GM12878 (cell line): Measurements from ENCODE around the gene C12orf56.

Experiments used
- CREM ChIP-seq: IDR thresholded peaks from 2 replicates; pipeline ENCODE4 v1.6.1; 2014; ENCODE audit warnings: antibody characterized with exemption, low read depth
- EGR1 ChIP-seq, 2 experiments: IDR thresholded peaks; 1 replicate in 1 of 2; 2 replicates in 1 of 2; pipeline ENCODE4 v1.6.1; 2011 to 2012; ENCODE audit warnings: low read depth in 2 of 2, low read length in 2 of 2, borderline replicate concordance in 1 of 2, mild to moderate bottlenecking in 1 of 2, moderate library complexity in 1 of 2
- EP300 ChIP-seq, 2 experiments: fragments of 150-350 bp in 1 of 2; IDR thresholded peaks; 2 replicates each; pipeline ENCODE4 v1.6.1; 2011 to 2012; ENCODE audit warnings: low read depth in 2 of 2, low read length in 2 of 2, borderline replicate concordance in 1 of 2, improper control_type of control experiment in 1 of 2, inconsistent platforms in 1 of 2; ENCODE audit not compliant: control insufficient read depth in 1 of 2
- EZH2 ChIP-seq: IDR thresholded peaks from 2 replicates; pipeline ENCODE4 v1.6.1; 2012; ENCODE audit warnings: low read depth, mild to moderate bottlenecking, control low read depth, inconsistent platforms, low read length, borderline replicate concordance; ENCODE audit not compliant: control insufficient read depth
- RAD51 ChIP-seq: fragments of 450-650 bp; IDR thresholded peaks from 2 replicates; pipeline ENCODE4 v1.6.1; 2016; ENCODE audit warnings: moderate library complexity, mild to moderate bottlenecking, inconsistent platforms

DNA sequence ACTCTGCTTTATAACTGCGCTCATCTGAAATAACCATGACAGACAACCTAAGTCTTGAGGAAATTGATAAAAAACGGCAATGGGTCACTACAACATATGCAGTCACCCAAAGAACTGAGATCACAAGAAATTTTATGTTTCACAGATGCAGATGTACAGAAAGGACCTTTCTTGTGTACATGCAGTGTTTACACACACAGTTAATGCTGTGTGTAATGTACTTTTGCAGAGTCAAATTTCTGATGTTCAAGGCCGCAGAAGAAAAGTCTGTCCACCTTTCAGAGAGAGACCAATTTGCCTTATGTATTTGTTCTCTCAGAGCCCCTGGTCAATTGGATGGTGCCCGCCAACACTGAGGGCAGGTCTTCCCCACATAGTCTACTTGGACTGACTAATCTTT lies 38.4 kb upstream of the C12orf56 start:
- TF ChIP-seq CREM (no peak), RAD51 (no peak), EGR1 (IDR thresholded peaks at IDR 0.05; ENCODE audit: borderline replicate concordance in 1 of 2, low read depth in 2 of 2, low read length in 2 of 2) (no peak), EP300 (IDR thresholded peaks at IDR 0.05; ENCODE audit: borderline replicate concordance in 1 of 2, control insufficient read depth in 1 of 2, low read depth in 2 of 2, low read length in 2 of 2) (no peak), EZH2 (no peak)
